ENCODE data around the gene ANKRD55. TPM values are rescaled to one million over a fixed set of nuclear protein-coding genes. Genes with fewer than 3 reads are reported as not detected.
"Not testable (repeated sequence)": the region's sequence is repeated elsewhere in the genome, so short reads cannot be mapped to it uniquely, and the experiment has no call there.

The ANKRD55 gene
- total RNA-seq, 1 experiment from 2014 or later, result not detected

DNA sequence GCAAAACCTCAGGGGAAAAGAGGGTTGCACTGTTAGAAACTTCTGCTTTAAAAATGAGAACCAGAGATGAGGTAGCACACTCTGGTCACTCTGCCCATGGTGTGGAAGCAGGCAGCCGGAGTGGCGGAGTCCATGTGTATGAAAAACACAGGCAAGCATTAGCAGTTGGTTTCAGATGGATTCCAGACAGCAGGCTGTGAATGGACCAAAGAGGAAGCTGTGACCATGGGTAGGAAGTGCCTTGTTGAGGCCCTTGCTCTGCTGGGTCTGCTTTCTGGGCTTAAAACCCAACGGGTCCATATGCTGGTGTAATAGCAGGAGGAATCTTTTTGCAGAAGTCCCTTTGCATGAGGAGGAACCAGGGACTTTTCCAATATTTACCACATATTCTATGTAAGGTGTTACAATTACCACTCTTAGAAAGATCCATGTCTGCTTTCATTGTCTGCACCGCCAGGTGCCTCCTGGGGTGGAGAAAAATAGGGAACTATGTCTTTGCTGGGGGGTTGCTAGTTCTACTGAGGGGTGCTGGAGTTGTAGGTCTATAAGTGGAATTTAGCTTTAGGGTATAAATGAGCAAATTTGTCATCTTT lies 77.0 kb downstream of the ANKRD55 start:
- TF ChIP-seq, protein P1, sequence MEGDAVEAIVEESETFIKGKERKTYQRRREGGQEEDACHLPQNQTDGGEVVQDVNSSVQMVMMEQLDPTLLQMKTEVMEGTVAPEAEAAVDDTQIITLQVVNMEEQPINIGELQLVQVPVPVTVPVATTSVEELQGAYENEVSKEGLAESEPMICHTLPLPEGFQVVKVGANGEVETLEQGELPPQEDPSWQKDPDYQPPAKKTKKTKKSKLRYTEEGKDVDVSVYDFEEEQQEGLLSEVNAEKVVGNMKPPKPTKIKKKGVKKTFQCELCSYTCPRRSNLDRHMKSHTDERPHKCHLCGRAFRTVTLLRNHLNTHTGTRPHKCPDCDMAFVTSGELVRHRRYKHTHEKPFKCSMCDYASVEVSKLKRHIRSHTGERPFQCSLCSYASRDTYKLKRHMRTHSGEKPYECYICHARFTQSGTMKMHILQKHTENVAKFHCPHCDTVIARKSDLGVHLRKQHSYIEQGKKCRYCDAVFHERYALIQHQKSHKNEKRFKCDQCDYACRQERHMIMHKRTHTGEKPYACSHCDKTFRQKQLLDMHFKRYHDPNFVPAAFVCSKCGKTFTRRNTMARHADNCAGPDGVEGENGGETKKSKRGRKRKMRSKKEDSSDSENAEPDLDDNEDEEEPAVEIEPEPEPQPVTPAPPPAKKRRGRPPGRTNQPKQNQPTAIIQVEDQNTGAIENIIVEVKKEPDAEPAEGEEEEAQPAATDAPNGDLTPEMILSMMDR (IDR thresholded peaks at IDR 0.05; ENCODE audit: unreplicated experiment), result no peak
- POLR2A ChIA-PET, result no interaction called here
- no peak for DNase-seq (ENCODE audit: unreplicated experiment)
- no peaks in the 10 kb centered on the region for H3K27me3 Mint-ChIP-seq (ENCODE audit: insufficient read depth, unreplicated experiment)
- CTCF ChIA-PET, result interaction anchor here (1.5 kb wide), 1 partner anchor 46 kb away, joined by 4 read pairs; no protein-coding TSS in a partner anchor
- no peak overlapping the region for H3K4me3 Mint-ChIP-seq (ENCODE audit: unreplicated experiment)
- no peak overlapping the region for H3K27ac Mint-ChIP-seq (ENCODE audit: low read depth, unreplicated experiment)
- BruUV-seq (replicated peaks), result no TSS peak
- no peaks in the 10 kb centered on the region for H3K36me3 Mint-ChIP-seq (ENCODE audit: insufficient read depth, unreplicated experiment)
- intact Hi-C loops (cut with micrococcal nuclease), result no loop called here
- H3K4me1 Mint-ChIP-seq (ENCODE audit: insufficient read depth, unreplicated experiment), result no peaks in the 10 kb centered on the region
- no peaks in the 10 kb centered on the region for H3K9me3 Mint-ChIP-seq (ENCODE audit: unreplicated experiment)

GRCh38 chr5:56154732-56155484 lies 78.2 kb downstream of the ANKRD55 start:
- CTCF ChIA-PET, result interaction anchor here (0.6 to 1.0 kb wide), 2 partner anchors 21 to 206 kb away, joined by 3 read pairs; no protein-coding TSS in a partner anchor
- BruUV-seq (replicated peaks), result no TSS peak
- Mint-ChIP-seq H3K9me3 (ENCODE audit: unreplicated experiment) (no peaks in the 10 kb centered on the region), H3K4me1 (ENCODE audit: insufficient read depth, unreplicated experiment) (no peaks in the 10 kb centered on the region), H3K4me3 (ENCODE audit: unreplicated experiment) (no peak overlapping the region), H3K36me3 (ENCODE audit: insufficient read depth, unreplicated experiment) (no peaks in the 10 kb centered on the region), H3K27me3 (ENCODE audit: insufficient read depth, unreplicated experiment) (no peaks in the 10 kb centered on the region), H3K27ac (ENCODE audit: low read depth, unreplicated experiment) (no peak overlapping the region)
- TF ChIP-seq, protein P1 (IDR thresholded peaks at IDR 0.05; ENCODE audit: unreplicated experiment), result no peak
- POLR2A ChIA-PET, result no interaction called here
- DNase-seq (ENCODE audit: unreplicated experiment), result no peak
- intact Hi-C loops (cut with micrococcal nuclease), result no loop called here

DNA sequence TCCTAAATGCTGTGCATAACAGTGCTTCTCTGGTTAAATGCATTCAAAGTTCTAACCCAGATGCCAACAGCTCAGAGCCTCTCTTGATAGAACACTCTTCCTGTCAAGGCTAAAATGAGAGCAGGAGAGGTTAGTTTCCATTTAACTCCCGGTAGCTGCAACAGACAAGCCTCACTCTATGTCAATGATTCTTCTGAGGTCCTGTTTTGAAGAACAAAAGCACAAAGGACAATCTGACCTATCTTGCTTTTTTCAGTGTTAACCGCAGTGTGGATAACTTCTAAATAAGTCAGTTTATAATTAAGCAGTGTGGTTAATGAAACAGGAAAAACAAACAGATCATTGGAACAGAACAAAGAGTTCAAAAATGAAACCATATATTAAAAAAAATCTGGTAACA lies 80.7 kb downstream of the ANKRD55 start:
- intact Hi-C loops (cut with micrococcal nuclease), result no loop called here
- Mint-ChIP-seq H3K27ac (ENCODE audit: low read depth, unreplicated experiment) (no peak overlapping the region), H3K9me3 (ENCODE audit: unreplicated experiment) (no peaks in the 10 kb centered on the region), H3K4me3 (ENCODE audit: unreplicated experiment) (no peak overlapping the region), H3K4me1 (ENCODE audit: insufficient read depth, unreplicated experiment) (peaks cover 4% of the 10 kb centered on the region), H3K27me3 (ENCODE audit: insufficient read depth, unreplicated experiment) (no peaks in the 10 kb centered on the region), H3K36me3 (ENCODE audit: insufficient read depth, unreplicated experiment) (no peaks in the 10 kb centered on the region)
- TF ChIP-seq, protein P1 (IDR thresholded peaks at IDR 0.05; ENCODE audit: unreplicated experiment), result no peak
- ChIA-PET POLR2A (no interaction called here), CTCF (no interaction called here)
- BruUV-seq (replicated peaks), result no TSS peak
- no peak for DNase-seq (ENCODE audit: unreplicated experiment)

- H3K27me3 Mint-ChIP-seq (ENCODE audit: insufficient read depth, unreplicated experiment); H3K4me3 Mint-ChIP-seq (ENCODE audit: unreplicated experiment); intact Hi-C loops (cut with micrococcal nuclease); DNase-seq (ENCODE audit: unreplicated experiment); H3K9me3 Mint-ChIP-seq (ENCODE audit: unreplicated experiment); BruUV-seq (replicated peaks); H3K36me3 Mint-ChIP-seq (ENCODE audit: insufficient read depth, unreplicated experiment); H3K27ac Mint-ChIP-seq (ENCODE audit: low read depth, unreplicated experiment); H3K4me1 Mint-ChIP-seq (ENCODE audit: insufficient read depth, unreplicated experiment): not testable (repeated sequence)
- ChIA-PET POLR2A (interaction anchor here (0.6 to 0.7 kb wide), 2 partner anchors 26 to 29 kb away, joined by 3 read pairs; no protein-coding TSS in a partner anchor), CTCF (interaction anchor here (0.6 kb wide), 2 partner anchors 21 to 30 kb away, joined by 3 to 5 read pairs; no protein-coding TSS in a partner anchor)
These were observed 82.4 kb downstream of the ANKRD55 start for GRCh38 chr5:56150756-56151155.
